H1 (cell line): ENCODE data around the gene EXOC6.

ENCODE experiments used
- CBX8 ChIP-seq: fragments of 300-800, 300-1000 bp; sonication (generic); IDR thresholded peaks from 2 replicates; pipeline ENCODE4 v1.7.1; 2016; ENCODE audit warnings: low read depth, low read length, borderline replicate concordance
- CTCF ChIP-seq, 3 experiments: IDR thresholded peaks; 1 replicate in 2 of 3; 2 replicates in 1 of 3; pipeline versions ENCODE4 v1.5.1 to v1.6.1; 2011; ENCODE audit warnings: low read length in 3 of 3, mild to moderate bottlenecking in 3 of 3, inconsistent platforms in 2 of 3, low read depth in 1 of 3, moderate library complexity in 1 of 3; ENCODE audit not compliant: insufficient read depth in 1 of 3; ENCODE audit errors: control extremely low read depth in 1 of 3
- POLR2A ChIP-seq, 2 experiments: IDR thresholded peaks; 1 replicate in 1 of 2; 2 replicates in 1 of 2; pipeline ENCODE4 v1.6.1; 2011; ENCODE audit warnings: low read depth in 2 of 2, low read length in 2 of 2, mild to moderate bottlenecking in 2 of 2; ENCODE audit errors: control extremely low read depth in 1 of 2

- no peak for TF ChIP-seq CBX8
- no peak for TF ChIP-seq CTCF (IDR thresholded peaks at IDR 0.05; ENCODE audit: control extremely low read depth in 1 of 3, insufficient read depth in 1 of 3, low read depth in 1 of 3, low read length in 3 of 3)
- no peak for TF ChIP-seq POLR2A (IDR thresholded peaks at IDR 0.05; ENCODE audit: control extremely low read depth in 1 of 2, low read depth in 2 of 2, low read length in 2 of 2)
Observed at GRCh38 chr10:92868036-92868435, 19.7 kb downstream of the EXOC6 start.
